Measurements from ENCODE around the gene POU6F2. TPM values are rescaled to one million over a fixed set of nuclear protein-coding genes. Genes with fewer than 3 reads are reported as not detected.
"Not testable (repeated sequence)": the region's sequence is repeated elsewhere in the genome, so short reads cannot be mapped to it uniquely, and the experiment has no call there.

POU6F2 gene
- total RNA-seq, 2 experiments from 2014 or later: not detected

GRCh38 chr7:38942431-38943051 is 35.2 kb upstream of the POU6F2 start:
- POLR2A ChIA-PET: no interaction called here
- H3K36me3 Mint-ChIP-seq (ENCODE audit: low read depth): no peaks in the 10 kb centered on the region
- H3K4me1 Mint-ChIP-seq (ENCODE audit: low read depth): no peaks in the 10 kb centered on the region
- CTCF ChIA-PET: no interaction called here
- ATAC-seq (no peak), DNase-seq (no peak)
- no peaks in the 10 kb centered on the region for H3K9me3 Mint-ChIP-seq
- no peak for TF ChIP-seq CTCF (IDR thresholded peaks at IDR 0.05)
- H3K27ac Mint-ChIP-seq: no peak overlapping the region
- H3K4me3 Mint-ChIP-seq: no peak overlapping the region
- intact Hi-C loops (cut with micrococcal nuclease): no loop called here
- peaks cover 4% of the 10 kb centered on the region for H3K27me3 Mint-ChIP-seq

- POLR2A ChIA-PET; CTCF ChIA-PET; H3K27ac Mint-ChIP-seq; H3K27me3 Mint-ChIP-seq; intact Hi-C loops (cut with micrococcal nuclease); DNase-seq; H3K4me1 Mint-ChIP-seq (ENCODE audit: low read depth); H3K36me3 Mint-ChIP-seq (ENCODE audit: low read depth); H3K4me3 Mint-ChIP-seq; H3K9me3 Mint-ChIP-seq; ATAC-seq: not testable (repeated sequence)
Observed at GRCh38 chr7:38947541-38947940, 30.2 kb upstream of the POU6F2 start.

- intact Hi-C loops (cut with micrococcal nuclease): no loop called here
- CTCF ChIA-PET: no interaction called here
- H3K4me3 Mint-ChIP-seq: no peak overlapping the region
- no peaks in the 10 kb centered on the region for H3K9me3 Mint-ChIP-seq
- no peak overlapping the region for H3K27ac Mint-ChIP-seq
- H3K27me3 Mint-ChIP-seq: peaks cover 7% of the 10 kb centered on the region
- no peak for TF ChIP-seq CTCF (IDR thresholded peaks at IDR 0.05)
- no peaks in the 10 kb centered on the region for H3K36me3 Mint-ChIP-seq (ENCODE audit: low read depth)
- ATAC-seq (no peak), DNase-seq (no peak)
- H3K4me1 Mint-ChIP-seq (ENCODE audit: low read depth): no peaks in the 10 kb centered on the region
- POLR2A ChIA-PET: no interaction called here
Observed at GRCh38 chr7:38950309-38950708, 27.4 kb upstream of the POU6F2 start.

GRCh38 chr7:38951213-38951612 is 26.5 kb upstream of the POU6F2 start:
- ChIA-PET POLR2A (no interaction called here), CTCF (no interaction called here)
- Mint-ChIP-seq H3K4me3 (no peak overlapping the region), H3K4me1 (ENCODE audit: low read depth) (no peaks in the 10 kb centered on the region), H3K27me3 (peaks cover 11% of the 10 kb centered on the region), H3K27ac (no peak overlapping the region), H3K9me3 (no peaks in the 10 kb centered on the region), H3K36me3 (ENCODE audit: low read depth) (no peaks in the 10 kb centered on the region)
- TF ChIP-seq CTCF (IDR thresholded peaks at IDR 0.05): no peak
- DNase-seq: no peak
- no peak for ATAC-seq
- intact Hi-C loops (cut with micrococcal nuclease): no loop called here

GRCh38 chr7:38953227-38953626 is 24.5 kb upstream of the POU6F2 start:
- Mint-ChIP-seq H3K27me3 (peaks cover 15% of the 10 kb centered on the region), H3K9me3 (no peaks in the 10 kb centered on the region)
- intact Hi-C loops (cut with micrococcal nuclease): no loop called here

More at GRCh38 chr7:38953227-38953626, 24.5 kb upstream of the POU6F2 start:
- H3K36me3 Mint-ChIP-seq (ENCODE audit: low read depth): no peaks in the 10 kb centered on the region
- no peaks in the 10 kb centered on the region for H3K4me1 Mint-ChIP-seq (ENCODE audit: low read depth)
- ChIA-PET POLR2A (no interaction called here), CTCF (no interaction called here)
- H3K27ac Mint-ChIP-seq: no peak overlapping the region
- H3K4me3 Mint-ChIP-seq: no peak overlapping the region
- ATAC-seq: no peak
- no peak for TF ChIP-seq CTCF (IDR thresholded peaks at IDR 0.05)
- no peak for DNase-seq
